Rectal smooth muscle tissue (tissue), 1 donor: ENCODE data around the gene IRF2.
A peak's percentile ranks its signal among the peaks of the same experiment; 100 is the strongest.

Experiments used
- H3K27ac ChIP-seq: one replicate; pipeline ENCODE4 v1.7.0; 2013; ENCODE audit warnings: low read depth, low read length, inconsistent platforms
- H3K27me3 ChIP-seq: one replicate; pipeline ENCODE4 v1.7.0; 2013; ENCODE audit warnings: low read length; ENCODE audit not compliant: control insufficient read depth, insufficient read depth
- H3K36me3 ChIP-seq: one replicate; pipeline ENCODE4 v1.7.0; 2013; ENCODE audit warnings: low read length; ENCODE audit not compliant: control insufficient read depth, insufficient read depth
- H3K4me1 ChIP-seq: one replicate; pipeline ENCODE4 v1.7.0; 2013; ENCODE audit warnings: low read length; ENCODE audit not compliant: control insufficient read depth, insufficient read depth
- H3K4me3 ChIP-seq: one replicate; pipeline ENCODE4 v1.7.0; 2013; ENCODE audit warnings: low read length
- H3K9ac ChIP-seq: one replicate; pipeline ENCODE4 v1.7.0; 2013; ENCODE audit warnings: low read length

Gene IRF2

DNA sequence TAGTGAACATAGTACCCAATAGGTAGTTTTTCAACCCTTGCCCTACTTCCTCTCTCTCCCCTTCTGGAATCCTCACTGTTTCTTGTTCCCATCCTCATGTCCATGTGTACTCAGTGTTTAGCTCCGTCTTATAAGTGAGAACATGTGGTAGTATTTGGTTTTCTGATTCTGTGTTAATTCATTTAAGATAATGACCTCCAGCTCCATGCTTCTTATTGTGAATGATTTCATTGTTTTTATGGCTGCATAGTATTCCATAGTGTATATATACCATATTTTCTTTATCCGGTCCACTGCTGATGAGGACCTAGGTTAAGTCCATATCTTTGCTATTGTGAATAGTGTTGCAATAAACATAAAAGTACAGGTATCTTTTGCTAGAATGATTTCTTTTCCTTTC is 31.0 kb downstream of the IRF2 start:
- Histone ChIP-seq H3K9ac (no peak overlapping the region), H3K4me1 (peaks cover 3% of the 10 kb centered on the region), H3K4me3 (no peak overlapping the region), H3K27ac (no peak overlapping the region), H3K36me3 (no peaks in the 10 kb centered on the region), H3K27me3 (no peaks in the 10 kb centered on the region)

DNA sequence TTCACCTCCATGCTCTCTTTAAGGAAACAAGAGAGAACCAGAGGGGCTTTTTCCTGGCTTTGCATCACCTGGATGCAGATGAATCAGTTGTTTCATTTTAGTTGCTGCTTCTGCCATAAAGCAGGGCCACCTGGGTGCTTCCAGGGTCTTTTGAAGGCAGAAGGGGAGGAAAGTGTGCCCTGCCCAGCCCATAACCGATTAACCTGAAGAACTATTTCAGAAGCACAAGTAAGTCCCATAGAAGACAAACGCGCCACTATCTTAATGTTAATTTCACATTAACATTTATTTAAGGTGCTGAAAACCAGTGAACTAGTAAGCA is 32.1 kb downstream of the IRF2 start:
- H3K9ac ChIP-seq = no peak overlapping the region
- H3K27me3 ChIP-seq = no peaks in the 10 kb centered on the region
- H3K4me3 ChIP-seq = no peak overlapping the region
- H3K36me3 ChIP-seq = no peaks in the 10 kb centered on the region
- peaks cover 3% of the 10 kb centered on the region for H3K4me1 ChIP-seq
- H3K27ac ChIP-seq = no peak overlapping the region

DNA sequence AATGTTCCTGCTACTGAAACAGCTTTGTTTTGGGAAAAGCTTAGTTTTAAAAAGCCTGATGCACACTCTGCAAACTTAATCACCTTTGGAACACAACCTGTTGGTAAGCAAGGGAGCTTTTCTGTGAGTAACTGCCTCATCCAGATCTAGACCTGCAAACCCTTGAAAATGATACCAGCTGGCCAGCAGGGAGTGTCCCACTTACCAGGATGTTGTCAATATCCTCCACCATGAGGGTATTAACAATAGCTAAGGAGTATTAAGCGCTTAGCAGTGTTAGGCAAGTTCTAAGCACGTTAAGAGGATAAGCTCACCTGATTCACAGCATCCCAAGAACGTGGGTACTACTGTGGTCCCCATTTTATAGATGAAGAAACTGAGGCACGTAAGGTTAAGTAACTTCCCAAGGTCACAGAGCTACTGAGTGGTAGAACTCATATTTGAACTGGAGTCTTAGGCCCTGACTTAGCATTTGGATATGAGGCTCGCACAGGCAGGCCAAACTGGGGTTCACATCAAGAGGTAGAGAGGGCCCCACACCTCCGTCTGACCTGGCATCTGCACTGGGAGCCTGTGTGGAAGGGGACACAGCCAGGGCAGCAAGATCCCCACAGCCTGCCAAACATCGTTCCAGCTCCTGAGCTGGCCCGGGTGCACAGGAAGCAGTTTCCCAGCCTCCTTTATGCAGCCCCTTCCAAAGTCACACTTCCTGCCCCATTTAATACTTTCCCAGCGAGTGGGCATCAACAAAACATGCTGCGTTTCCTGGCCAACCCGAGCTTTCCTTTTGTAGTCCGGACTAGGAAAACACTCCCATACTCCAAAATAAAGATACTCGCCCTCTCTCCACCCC is 32.7 kb downstream of the IRF2 start:
- H3K36me3 ChIP-seq = no peaks in the 10 kb centered on the region
- peaks cover 3% of the 10 kb centered on the region for H3K4me1 ChIP-seq
- no peaks in the 10 kb centered on the region for H3K27me3 ChIP-seq
- H3K9ac ChIP-seq = no peak overlapping the region
- no peak overlapping the region for H3K4me3 ChIP-seq
- H3K27ac ChIP-seq = no peak overlapping the region

DNA sequence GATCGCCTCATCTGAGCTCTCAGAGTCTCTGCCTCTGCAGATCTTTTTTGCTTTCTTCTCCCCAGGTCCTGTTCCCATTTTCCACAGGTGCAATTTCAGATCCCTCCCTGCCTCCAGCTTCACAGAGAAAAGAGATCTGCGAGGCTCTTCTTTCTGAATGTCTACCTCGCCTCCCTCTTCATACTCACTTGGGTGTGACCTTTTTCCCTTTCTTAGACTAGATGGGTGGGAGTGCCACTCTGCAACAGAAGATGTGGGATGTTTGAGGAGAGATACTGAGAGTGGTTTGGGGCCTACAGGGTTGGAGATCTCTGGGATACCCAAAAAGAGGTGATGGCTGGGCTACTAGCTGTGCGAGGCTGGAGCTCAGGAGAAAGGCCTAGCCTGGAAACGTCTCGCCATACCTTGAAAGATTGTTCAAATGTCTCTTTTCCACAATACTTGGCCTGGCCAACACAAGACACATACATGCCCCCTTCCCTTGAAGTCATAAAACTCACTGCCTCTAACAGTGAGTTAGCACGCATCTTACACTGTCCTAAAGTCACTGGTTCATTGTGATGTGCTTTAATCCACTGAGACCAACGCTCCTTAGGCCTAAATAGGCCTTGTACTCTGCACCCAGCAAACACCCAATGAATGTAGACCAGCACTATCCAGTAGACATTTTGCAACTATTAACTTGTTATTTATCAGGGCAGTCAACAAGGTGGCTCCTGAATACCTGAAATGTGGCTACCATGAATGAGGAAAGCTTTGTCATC is 33.6 kb downstream of the IRF2 start:
- peak overlapping the region; percentile 17 for H3K4me3 ChIP-seq
- peaks cover 3% of the 10 kb centered on the region for H3K4me1 ChIP-seq
- H3K9ac ChIP-seq = no peak overlapping the region
- no peaks in the 10 kb centered on the region for H3K27me3 ChIP-seq
- H3K36me3 ChIP-seq = no peaks in the 10 kb centered on the region
- H3K27ac ChIP-seq = no peak overlapping the region

DNA sequence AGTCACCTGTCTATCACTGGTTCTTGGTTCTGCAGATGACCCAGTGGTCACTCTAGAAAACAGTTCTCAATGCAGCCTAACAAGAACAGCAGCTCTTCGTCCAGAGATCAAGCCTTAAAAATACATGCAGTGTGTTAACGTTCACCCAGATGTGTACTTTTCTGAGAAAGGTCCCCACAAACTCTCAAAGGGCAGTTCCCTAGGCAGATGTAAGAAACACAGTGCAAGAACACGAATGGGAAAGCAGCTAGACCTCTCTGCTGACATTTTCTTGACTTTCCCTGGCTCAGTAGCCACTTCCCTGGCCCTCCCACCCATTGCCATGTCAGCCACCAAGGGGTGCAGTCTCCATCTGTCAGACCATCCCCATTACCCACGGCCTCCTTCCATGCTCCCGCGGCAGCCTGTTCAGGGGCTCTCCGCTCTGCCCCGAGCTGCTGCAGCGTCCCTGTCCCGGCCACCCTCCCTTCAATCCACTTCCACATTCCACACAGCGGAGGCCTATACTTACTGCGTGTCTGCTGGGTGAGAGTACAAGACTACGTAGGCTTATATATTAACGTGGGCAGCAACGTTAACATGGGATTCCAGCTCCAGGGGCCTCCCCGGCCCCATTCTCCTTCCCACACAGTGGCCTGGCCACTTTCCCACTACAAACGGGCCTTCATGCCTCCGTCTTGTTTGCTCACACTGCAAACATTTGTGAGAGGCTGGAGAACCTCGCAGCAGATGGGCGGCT is 34.3 kb downstream of the IRF2 start:
- Histone ChIP-seq H3K27me3 (no peaks in the 10 kb centered on the region), H3K36me3 (no peaks in the 10 kb centered on the region), H3K27ac (no peak overlapping the region), H3K4me3 (peak overlapping the region; percentile 17), H3K9ac (no peak overlapping the region), H3K4me1 (peaks cover 3% of the 10 kb centered on the region)

DNA sequence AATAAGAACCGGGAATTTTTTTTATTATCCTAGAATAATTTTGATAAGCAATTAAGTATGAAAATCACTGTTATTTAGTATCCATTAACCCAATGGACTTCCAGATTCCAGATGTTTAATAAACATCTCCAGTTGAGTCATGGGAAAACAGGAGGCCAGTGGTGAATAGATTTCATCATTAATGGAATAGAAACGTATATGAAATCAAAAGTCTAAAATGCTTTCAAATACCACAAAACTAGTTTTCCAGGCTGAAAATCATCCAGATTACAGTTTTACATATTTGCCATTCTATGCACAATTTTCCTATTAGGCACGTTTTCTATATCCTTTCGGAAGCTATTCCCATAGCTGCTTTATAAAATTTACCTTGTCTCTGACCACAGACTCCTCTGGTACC is 35.0 kb downstream of the IRF2 start:
- no peak overlapping the region for H3K27ac ChIP-seq
- peaks cover 3% of the 10 kb centered on the region for H3K4me1 ChIP-seq
- no peak overlapping the region for H3K9ac ChIP-seq
- no peak overlapping the region for H3K4me3 ChIP-seq
- no peaks in the 10 kb centered on the region for H3K36me3 ChIP-seq
- H3K27me3 ChIP-seq = no peaks in the 10 kb centered on the region

DNA sequence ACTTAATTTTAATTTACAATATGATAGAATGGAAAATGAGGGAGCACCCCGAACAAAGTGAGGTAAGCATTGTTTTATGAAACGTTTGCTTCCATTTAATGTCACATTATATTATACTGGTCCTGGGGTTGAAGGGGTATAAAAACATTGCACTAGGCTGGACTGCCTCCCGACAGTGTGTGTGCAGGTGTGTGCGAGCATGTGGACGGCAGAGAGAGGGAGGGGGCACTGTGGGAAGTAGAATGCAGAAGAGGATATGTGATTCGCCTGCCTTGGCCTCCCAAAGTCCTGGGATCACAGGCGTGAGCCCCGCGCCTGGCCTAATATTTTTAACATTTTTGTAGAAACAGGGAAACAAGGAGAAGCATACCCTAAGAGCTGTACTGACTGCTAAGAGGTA is 36.0 kb downstream of the IRF2 start:
- H3K4me3 ChIP-seq = no peak overlapping the region
- H3K4me1 ChIP-seq = peaks cover 3% of the 10 kb centered on the region
- no peaks in the 10 kb centered on the region for H3K27me3 ChIP-seq
- H3K36me3 ChIP-seq = peaks cover 3% of the 10 kb centered on the region
- H3K9ac ChIP-seq = no peak overlapping the region
- no peak overlapping the region for H3K27ac ChIP-seq

DNA sequence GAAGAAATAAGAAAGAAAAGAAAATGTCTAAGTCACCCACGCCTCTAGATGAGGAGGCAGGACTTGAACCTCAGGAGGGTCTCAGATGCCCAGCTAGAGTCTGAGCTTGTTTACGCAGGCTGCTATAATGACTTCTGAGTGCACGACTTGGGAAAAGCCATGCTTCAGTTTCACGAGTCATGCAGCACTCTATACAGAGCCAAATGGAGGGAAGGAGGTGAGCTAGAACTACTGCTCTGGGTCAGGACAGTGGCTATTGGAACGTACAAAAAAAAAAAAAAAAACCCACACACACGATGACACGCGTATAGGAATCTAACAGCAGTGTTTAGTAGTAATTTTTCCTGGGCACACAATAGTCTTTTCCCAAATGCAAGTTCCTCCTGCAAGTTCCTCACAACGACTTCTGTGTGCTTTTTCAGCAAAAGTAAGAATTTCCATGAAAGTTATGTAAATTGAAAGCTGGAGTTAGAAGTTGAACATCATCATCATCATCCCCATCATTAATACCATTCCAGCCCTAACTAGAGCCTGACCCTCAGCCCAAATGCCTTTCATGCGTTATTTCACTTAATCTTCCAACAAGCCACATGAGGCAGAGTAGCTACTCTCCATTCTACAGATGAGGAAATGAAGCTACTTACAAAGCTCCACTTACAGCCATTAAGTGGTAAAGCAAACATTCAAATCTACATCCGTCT is 36.6 kb downstream of the IRF2 start:
- peaks cover 3% of the 10 kb centered on the region for H3K4me1 ChIP-seq
- H3K36me3 ChIP-seq = peaks cover 3% of the 10 kb centered on the region
- no peak overlapping the region for H3K4me3 ChIP-seq
- H3K9ac ChIP-seq = no peak overlapping the region
- H3K27me3 ChIP-seq = no peaks in the 10 kb centered on the region
- H3K27ac ChIP-seq = no peak overlapping the region

DNA sequence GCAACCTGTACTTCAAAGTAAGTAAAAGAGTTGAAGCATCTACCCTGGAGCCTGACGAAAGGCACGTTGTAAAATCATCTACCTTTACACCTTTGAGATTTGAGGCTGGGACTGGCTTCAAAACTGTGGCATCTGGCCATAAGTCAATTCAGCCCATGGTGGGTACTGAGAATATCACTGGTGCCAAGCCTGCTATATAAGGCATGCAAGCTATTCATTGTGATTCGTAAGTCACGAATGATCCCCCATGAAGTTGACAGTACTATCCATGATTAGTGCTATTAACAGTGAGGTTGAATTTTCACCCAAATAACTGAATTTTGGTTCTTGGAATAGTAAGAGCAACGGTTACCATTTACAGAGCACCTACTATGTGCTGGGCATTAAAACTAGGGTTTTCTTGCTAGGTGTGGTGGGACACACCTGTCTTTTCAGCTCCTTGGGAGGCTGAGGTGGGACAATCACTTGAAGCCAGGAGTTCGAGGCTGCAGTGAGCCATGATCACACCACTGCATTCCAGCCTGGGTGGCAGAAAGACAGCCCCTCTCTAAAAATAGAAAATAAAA is 39.8 kb downstream of the IRF2 start:
- Histone ChIP-seq H3K27ac (no peak overlapping the region), H3K36me3 (peaks cover 3% of the 10 kb centered on the region), H3K4me3 (no peak overlapping the region), H3K27me3 (no peaks in the 10 kb centered on the region), H3K4me1 (no peaks in the 10 kb centered on the region), H3K9ac (no peak overlapping the region)

DNA sequence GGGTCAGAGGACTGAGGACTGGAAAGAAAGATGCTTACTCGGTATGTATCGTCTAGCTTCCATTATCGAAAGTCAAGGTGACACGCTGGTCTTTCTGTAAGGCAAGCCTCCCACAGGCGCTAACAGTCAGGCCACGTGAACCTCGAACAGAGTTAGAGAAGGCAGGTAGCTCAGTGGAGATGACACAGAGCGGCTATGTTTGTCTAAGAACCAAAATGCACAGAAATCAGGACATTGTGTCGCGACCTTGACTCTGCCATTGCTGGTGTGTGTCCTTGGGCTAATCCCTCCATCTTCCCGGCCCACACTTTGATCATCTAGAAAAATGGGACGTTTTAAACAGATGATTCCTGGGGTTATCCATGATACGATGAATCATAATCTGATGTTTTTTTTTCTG is 40.3 kb downstream of the IRF2 start:
- H3K27me3 ChIP-seq = no peaks in the 10 kb centered on the region
- H3K27ac ChIP-seq = no peak overlapping the region
- no peak overlapping the region for H3K9ac ChIP-seq
- H3K4me3 ChIP-seq = no peak overlapping the region
- H3K4me1 ChIP-seq = no peaks in the 10 kb centered on the region
- peaks cover 3% of the 10 kb centered on the region for H3K36me3 ChIP-seq

DNA sequence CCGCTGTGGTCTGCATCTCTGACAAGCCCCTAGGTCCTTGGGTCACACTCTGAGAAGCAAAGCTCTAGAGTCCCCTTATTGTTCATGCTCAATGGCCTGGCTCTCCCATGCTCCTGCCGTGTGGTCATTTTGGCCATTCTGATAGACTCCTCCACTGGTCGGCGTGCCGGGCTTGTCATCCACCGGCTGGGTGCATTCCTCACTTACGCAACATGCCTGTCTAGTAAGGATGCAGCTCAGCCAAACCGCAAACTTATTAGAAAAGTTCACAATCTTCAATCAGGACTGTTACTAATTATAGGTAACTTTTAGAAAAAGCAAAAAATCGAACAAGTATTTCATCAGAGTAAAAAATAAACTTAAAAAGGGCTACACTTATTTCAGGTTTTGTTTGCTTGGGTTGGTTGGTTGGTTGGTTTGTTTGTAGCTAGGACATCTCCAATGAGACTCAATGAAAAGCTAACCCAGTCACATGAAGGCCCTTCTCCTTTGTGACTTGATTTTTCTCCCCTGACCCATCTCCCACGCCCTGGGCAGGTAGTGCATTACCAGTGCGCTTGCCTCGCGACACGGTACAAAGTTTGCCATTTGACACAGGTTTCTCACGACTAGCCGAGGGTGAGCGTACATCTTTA is 41.0 kb downstream of the IRF2 start:
- Histone ChIP-seq H3K4me3 (no peak overlapping the region), H3K36me3 (peaks cover 4% of the 10 kb centered on the region), H3K27ac (no peak overlapping the region), H3K9ac (no peak overlapping the region), H3K4me1 (no peaks in the 10 kb centered on the region), H3K27me3 (no peaks in the 10 kb centered on the region)
